ENCODE data around the gene SRGAP2. TPM values are rescaled to one million over a fixed set of nuclear protein-coding genes. Genes with fewer than 3 reads are reported as not detected.
"Not testable (repeated sequence)": the region's sequence is repeated elsewhere in the genome, so short reads cannot be mapped to it uniquely, and the experiment has no call there.

SRGAP2 gene
- total RNA-seq, 1 experiment from 2014 or later = 69.6 TPM

GRCh38 chr1:206250953-206251681, 47.8 kb downstream of the SRGAP2 start:
- not testable (repeated sequence) for DNase-seq (ENCODE audit: low read depth)

- not testable (repeated sequence) for DNase-seq (ENCODE audit: low read depth)
These were observed 49.5 kb downstream of the SRGAP2 start for GRCh38 chr1:206252680-206253335.

Other genes with a start within 250 kb of the SRGAP2 start
- gene RAB7B, start 200.1 kb upstream of the SRGAP2 start, total RNA-seq (2014; rRNA removed; shearing (Covaris generic)) = 0.44 and 0.69 TPM in 2 replicates
- gene CTSE, start 179.6 kb upstream of the SRGAP2 start, total RNA-seq (2014; rRNA removed; shearing (Covaris generic)) = not detected in 2 replicates
- gene RHEX, start 150.4 kb upstream of the SRGAP2 start, total RNA-seq (2014; rRNA removed; shearing (Covaris generic)) = not detected in 2 replicates
- gene AVPR1B, start 86.2 kb upstream of the SRGAP2 start, total RNA-seq (2014; rRNA removed; shearing (Covaris generic)) = not detected in 2 replicates
- 9.1 and 13.3 TPM in 2 replicates for gene FAM72A, start 702 bp upstream of the SRGAP2 start, total RNA-seq (2014; rRNA removed; shearing (Covaris generic))